ENCODE results near the gene ACHE. TPM values are rescaled to one million over a fixed set of nuclear protein-coding genes. Genes with fewer than 3 reads are reported as not detected.

The ACHE gene
- total RNA-seq, 4 donors from 2014 or later, result 3.3 to 35.4 (median 25.3) TPM

DNA sequence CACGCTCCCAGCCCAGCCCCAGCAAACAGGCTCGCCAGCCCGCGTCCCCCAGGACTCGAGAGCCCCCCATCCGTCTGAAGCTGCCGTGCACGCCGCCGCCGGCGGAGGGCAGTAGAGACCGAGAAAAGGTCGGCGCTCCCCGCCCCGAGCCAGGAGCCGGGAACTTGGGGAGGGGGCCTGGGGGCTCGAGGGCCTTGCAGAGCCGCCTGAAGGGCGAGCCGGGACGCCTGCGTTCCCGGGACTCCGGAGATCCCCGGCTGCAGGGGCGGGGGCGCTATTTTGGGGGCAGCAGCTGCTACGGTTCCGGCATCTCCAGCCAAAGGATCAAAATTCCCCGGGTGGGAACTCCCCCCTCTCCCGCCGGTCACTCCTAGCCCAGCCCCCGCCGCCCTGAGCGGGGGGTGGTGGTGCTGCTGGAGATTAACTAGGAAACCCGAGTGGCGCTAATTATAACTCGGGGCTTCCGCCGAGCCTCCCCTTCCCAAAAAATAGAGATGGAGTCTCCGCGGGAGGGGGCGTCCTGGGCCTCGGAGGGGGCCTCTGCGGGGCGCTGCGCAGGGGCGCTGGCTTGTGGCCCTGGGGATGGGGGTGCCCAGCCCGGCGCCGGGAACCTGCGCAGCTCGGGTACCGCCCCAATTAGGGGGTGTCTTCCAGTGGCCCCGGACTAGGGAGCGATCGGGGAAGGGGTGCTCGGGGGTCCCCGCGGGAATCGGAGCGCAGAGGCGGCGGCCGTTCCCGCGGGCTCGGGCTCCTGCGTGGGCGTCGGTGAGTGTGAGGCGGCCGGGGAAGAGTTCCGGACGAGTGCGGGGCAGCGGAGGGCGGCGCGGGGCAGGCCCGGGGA lies 608 bp downstream of the ACHE start:
- peaks cover 0 to 16% of the 10 kb centered on the region in 2 donors for H3K27me3 ChIP-seq

DNA sequence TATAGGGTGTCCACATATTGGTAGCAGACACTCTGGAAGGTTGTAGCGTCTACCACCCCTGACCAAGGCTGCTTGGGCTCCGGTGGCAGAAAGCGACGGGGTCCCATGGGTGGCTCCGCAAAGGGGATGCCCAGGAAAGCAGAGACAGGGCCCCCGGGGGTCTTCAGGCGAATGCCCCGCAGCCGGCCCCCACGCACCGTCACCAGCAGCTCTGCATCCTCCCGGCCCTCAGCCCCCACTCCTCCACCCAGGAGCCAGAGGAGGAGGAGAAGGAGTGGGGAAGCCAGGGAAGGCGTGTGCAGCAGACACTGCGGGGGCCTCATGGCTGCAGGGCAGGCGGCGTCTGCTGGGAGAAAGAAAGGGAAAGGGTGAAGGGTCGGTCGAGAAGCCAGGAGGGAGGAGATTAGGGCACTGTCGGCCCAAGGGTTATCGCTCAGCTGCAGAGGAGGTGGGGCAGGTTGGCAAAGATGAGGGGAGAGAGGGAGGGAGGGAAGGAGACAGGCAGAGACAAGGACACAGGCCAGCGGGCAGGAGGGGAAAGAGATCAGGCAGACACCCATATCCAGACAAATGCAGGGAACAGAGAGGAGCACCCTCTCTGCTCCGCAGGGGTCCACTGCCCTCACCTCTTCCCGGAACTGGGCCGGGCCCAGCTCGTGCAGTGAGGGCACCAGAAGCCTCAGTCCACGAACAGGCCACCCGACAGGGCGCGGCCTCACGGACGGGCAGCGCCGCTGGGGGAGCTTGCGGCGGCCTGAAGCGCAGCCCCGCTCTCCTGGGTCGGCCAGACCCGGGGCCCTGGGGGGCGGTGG lies 1.6 kb downstream of the ACHE start:
- TF ChIP-seq POLR2A (IDR thresholded peaks at IDR 0.05), result no peak
- TF ChIP-seq, protein P1, sequence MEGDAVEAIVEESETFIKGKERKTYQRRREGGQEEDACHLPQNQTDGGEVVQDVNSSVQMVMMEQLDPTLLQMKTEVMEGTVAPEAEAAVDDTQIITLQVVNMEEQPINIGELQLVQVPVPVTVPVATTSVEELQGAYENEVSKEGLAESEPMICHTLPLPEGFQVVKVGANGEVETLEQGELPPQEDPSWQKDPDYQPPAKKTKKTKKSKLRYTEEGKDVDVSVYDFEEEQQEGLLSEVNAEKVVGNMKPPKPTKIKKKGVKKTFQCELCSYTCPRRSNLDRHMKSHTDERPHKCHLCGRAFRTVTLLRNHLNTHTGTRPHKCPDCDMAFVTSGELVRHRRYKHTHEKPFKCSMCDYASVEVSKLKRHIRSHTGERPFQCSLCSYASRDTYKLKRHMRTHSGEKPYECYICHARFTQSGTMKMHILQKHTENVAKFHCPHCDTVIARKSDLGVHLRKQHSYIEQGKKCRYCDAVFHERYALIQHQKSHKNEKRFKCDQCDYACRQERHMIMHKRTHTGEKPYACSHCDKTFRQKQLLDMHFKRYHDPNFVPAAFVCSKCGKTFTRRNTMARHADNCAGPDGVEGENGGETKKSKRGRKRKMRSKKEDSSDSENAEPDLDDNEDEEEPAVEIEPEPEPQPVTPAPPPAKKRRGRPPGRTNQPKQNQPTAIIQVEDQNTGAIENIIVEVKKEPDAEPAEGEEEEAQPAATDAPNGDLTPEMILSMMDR (IDR thresholded peaks at IDR 0.05), result no peak
- H3K27me3 ChIP-seq, result peaks cover 0 to 16% of the 10 kb centered on the region in 2 donors
- H3K36me3 ChIP-seq, result no peaks in the 10 kb centered on the region
- peak overlapping the region in 3 of 4 donors; percentile 60 to 70 (median 62) for H3K4me3 ChIP-seq
- H3K4me1 ChIP-seq, result peaks cover under 1 to 58% (median 29%) of the 10 kb centered on the region in 4 donors
- DNase-seq, result no peak
- H3K9me3 ChIP-seq, result no peaks in the 10 kb centered on the region
- peak overlapping the region in 1 of 4 donors; percentile 35 for H3K27ac ChIP-seq

More for the DNA sequence above, 608 bp downstream of the ACHE start:
- TF ChIP-seq, protein P1 (IDR thresholded peaks at IDR 0.05), result peak; percentile 49 to 87 (median 84)
- no peak for TF ChIP-seq POLR2A (IDR thresholded peaks at IDR 0.05)
- Histone ChIP-seq H3K27ac (peak overlapping the region in 3 of 4 donors; percentile 35 to 86 (median 82)), H3K4me1 (peaks cover 0 to 57% (median 27%) of the 10 kb centered on the region in 4 donors), H3K9me3 (no peaks in the 10 kb centered on the region), H3K4me3 (peak overlapping the region; percentile 37 to 70 (median 61)), H3K36me3 (no peaks in the 10 kb centered on the region)
- peak; percentile 52 to 78 (median 78) for DNase-seq

DNA sequence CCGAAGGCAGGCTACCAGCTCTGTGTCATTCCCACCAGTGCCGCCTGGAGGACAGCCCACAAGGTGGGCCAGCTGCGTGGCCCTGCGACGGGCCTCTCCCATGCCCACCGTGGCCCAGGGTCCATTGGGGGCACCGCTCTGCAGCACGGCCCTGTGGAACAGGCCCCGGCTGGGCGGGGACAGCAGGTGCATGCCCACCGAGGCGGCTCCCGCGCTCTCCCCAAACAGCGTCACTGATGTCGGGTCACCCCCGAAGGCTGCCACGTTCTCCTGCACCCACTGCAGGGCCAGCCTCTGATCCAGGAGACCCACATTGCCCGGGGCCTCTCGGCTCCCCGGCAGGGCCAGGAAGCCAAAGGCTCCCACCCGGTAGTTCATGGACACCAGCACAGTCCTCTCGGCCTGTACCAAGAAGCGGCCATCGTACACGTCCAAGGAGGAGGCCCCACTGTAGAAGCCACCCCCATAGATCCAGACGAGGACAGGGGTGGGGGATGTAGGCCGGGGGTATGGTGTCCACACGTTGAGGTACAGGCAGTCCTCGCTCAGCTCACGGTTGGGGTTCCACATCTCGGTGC lies 2.3 kb downstream of the ACHE start:
- no peak for DNase-seq
- H3K4me3 ChIP-seq, result no peak overlapping the region
- TF ChIP-seq POLR2A (IDR thresholded peaks at IDR 0.05), result no peak
- TF ChIP-seq, protein P1 (IDR thresholded peaks at IDR 0.05), result no peak
- no peaks in the 10 kb centered on the region for H3K9me3 ChIP-seq
- H3K4me1 ChIP-seq, result peaks cover 7 to 63% (median 36%) of the 10 kb centered on the region in 4 donors
- H3K27me3 ChIP-seq, result peaks cover 0 to 16% of the 10 kb centered on the region in 2 donors
- H3K36me3 ChIP-seq, result peaks cover 0 to 2% (median 0%) of the 10 kb centered on the region in 3 donors
- H3K27ac ChIP-seq, result no peak overlapping the region

DNA sequence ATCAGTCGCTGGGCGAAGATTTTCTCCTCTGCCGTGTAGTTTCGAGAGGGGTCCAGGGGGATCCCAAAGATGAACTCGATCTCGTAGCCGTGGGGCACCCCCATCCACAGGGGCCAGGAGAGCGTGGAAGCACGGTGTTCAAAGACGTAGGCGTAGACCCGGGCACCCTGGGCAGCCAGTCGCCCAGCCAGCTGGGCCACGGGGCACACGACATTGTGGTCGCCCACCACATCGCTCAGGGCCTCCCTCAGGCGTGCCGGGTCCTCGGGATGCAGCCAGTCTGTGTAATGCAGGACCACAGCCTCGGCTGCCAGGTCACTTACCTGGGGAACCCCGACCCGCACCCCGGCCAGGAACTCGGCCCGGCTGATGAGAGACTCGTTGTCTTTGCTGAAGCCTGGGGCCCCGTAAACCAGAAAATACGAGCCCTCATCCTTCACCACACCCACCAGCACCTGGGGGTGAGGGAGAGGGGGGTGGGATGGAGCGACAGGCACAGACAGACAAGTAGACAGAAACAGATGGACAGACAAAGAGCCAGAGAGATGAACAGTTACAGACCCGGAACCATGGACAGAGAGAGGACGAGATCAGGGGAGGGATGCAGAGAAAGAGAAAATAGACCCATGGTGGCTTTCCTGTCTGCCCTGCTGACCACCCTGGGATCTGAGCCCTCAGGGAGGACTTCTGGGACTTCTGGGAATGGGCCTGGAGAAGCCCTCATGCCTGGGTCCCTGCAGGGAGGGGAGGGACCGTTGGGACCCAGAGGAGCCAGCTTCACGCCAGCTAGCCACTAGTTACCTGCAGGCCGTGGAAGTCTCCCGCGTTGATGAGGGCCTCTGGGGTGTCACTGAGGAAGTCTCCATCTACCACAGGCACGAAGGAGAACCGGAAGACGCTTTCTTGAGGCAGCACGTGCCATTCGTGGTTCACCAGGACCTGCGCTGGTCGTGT lies 3.0 kb downstream of the ACHE start:
- no peak for DNase-seq
- H3K36me3 ChIP-seq, result peaks cover 0 to 10% (median 0%) of the 10 kb centered on the region in 3 donors
- no peaks in the 10 kb centered on the region for H3K9me3 ChIP-seq
- no peak overlapping the region for H3K27ac ChIP-seq
- H3K4me1 ChIP-seq, result peaks cover 7 to 66% (median 42%) of the 10 kb centered on the region in 4 donors
- TF ChIP-seq POLR2A (IDR thresholded peaks at IDR 0.05), result no peak
- TF ChIP-seq, protein P1 (IDR thresholded peaks at IDR 0.05), result no peak
- H3K4me3 ChIP-seq, result no peak overlapping the region
- H3K27me3 ChIP-seq, result peaks cover 0 to 16% of the 10 kb centered on the region in 2 donors
